Duodenal mucosa (tissue), 2 donors: Measurements from ENCODE around the gene LSM4.
"Not testable (repeated sequence)": the region's sequence is repeated elsewhere in the genome, so short reads cannot be mapped to it uniquely, and the experiment has no call there.

Source experiments
- H3K27ac ChIP-seq: one replicate; pipeline ENCODE4 v1.7.0; 2013; ENCODE audit warnings: low read depth, low read length
- H3K27me3 ChIP-seq, 2 donors: one replicate each; pipeline ENCODE4 v1.7.0; 2013; ENCODE audit warnings: low read length in 2 of 2, control low read depth in 1 of 2; ENCODE audit not compliant: insufficient read depth in 2 of 2, control insufficient read depth in 1 of 2
- H3K36me3 ChIP-seq, 2 donors: one replicate each; pipeline ENCODE4 v1.7.0; 2013; ENCODE audit warnings: low read length in 2 of 2, control low read depth in 1 of 2; ENCODE audit not compliant: insufficient read depth in 2 of 2, control insufficient read depth in 1 of 2
- H3K4me1 ChIP-seq, 2 donors: one replicate each; pipeline ENCODE4 v1.7.0; 2013; ENCODE audit warnings: low read length in 2 of 2, control low read depth in 1 of 2; ENCODE audit not compliant: insufficient read depth in 2 of 2, control insufficient read depth in 1 of 2
- H3K4me3 ChIP-seq, 2 donors: one replicate each; pipeline ENCODE4 v1.7.0; 2013; ENCODE audit warnings: low read length in 2 of 2, low read depth in 1 of 2
- H3K9ac ChIP-seq, 2 donors: one replicate each; pipeline ENCODE4 v1.7.0; 2013; ENCODE audit warnings: low read length in 2 of 2, low read depth in 1 of 2
- H3K9me3 ChIP-seq, 2 donors: one replicate each; pipeline ENCODE4 v1.7.0; 2013; ENCODE audit warnings: low read length in 2 of 2, control low read depth in 1 of 2; ENCODE audit not compliant: control insufficient read depth in 1 of 2

LSM4 gene

DNA sequence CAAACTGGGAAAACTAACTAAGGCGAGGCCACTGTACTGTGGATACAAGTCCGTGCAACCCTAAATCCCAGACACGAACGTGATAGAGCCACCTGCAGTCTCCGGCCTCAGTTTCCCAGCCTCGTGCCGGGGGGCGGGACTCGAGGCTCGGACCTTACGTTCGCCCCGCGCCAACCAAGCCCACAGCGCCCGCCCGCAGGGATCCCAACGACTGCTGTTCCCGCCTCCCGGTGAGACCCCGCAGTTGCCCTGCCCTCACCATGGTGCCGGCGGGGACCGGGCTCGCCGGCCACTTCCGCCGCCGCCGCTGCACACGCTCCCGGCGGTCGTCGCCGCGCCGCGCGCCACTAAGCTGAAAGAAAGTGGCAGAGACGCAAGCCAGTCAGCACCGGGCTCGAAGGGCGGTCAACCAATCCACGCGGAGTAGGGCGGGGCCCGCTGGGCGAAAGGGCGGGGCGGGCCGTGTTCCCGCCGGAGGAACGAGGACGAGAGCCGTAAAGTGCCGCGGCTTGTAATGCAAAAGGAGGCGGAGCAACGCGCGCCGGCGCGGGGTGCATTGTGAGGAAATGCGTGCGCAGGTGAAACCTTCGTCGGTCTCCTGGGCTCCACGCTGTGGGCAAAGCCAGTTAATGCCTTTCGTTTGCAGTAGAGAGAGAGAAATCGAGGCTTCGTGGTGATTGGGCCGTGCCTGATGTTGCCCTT is at the start of gene LSM4:
TSS of gene LSM4 (minus strand) at position 318 of the 702 bp plus-strand sequence. CDS start at position 262, 56 bp downstream.
- H3K27ac ChIP-seq, result peak within 1 kb of the TSS; percentile 87
- H3K27me3 ChIP-seq, result no peaks in the 10 kb centered on the region
- H3K9ac ChIP-seq, result peak within 1 kb of the TSS; percentile 90 to 95
- peaks cover 41 to 49% of the 10 kb centered on the region in 2 donors for H3K4me1 ChIP-seq
- no peaks in the 10 kb centered on the region for H3K9me3 ChIP-seq
- no peaks in the 10 kb centered on the region for H3K36me3 ChIP-seq
- peak within 1 kb of the TSS; percentile 76 to 88 for H3K4me3 ChIP-seq

- Histone ChIP-seq H3K27ac (no peak overlapping the region), H3K9me3 (no peaks in the 10 kb centered on the region), H3K4me3 (no peak overlapping the region), H3K4me1 (peaks cover 23 to 24% of the 10 kb centered on the region in 2 donors), H3K36me3 (peaks cover 0 to 9% of the 10 kb centered on the region in 2 donors), H3K27me3 (no peaks in the 10 kb centered on the region), H3K9ac (no peak overlapping the region)
Observed at GRCh38 chr19:18368504-18369222, 45.8 kb upstream of the LSM4 start.

DNA sequence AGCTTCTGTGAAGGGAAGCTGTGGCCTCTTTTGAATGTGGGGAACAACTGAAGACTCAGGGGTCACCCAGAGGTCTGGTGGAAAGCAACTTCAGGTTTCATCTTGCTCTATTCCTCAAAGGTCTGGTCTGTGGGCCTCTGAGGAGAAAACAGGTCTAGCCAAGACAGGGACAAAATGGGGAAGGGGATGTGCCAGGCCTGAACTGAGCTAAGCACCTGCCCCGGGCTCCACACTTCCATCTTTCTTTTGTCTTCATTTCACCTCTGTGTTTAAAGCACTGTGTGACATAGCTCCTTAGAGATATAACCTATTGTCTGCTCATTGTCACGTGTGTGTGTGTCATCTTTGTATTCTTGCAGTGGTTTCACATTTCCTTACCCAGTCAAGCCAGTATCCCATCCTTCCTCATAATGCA is 43.2 kb upstream of the LSM4 start:
- H3K27me3 ChIP-seq, result no peaks in the 10 kb centered on the region
- H3K36me3 ChIP-seq, result peaks cover 0 to 24% of the 10 kb centered on the region in 2 donors
- no peak overlapping the region for H3K4me3 ChIP-seq
- H3K9ac ChIP-seq, result no peak overlapping the region
- no peaks in the 10 kb centered on the region for H3K9me3 ChIP-seq
- peak overlapping the region; percentile 47 for H3K27ac ChIP-seq
- H3K4me1 ChIP-seq, result peaks cover 24 to 25% of the 10 kb centered on the region in 2 donors

DNA sequence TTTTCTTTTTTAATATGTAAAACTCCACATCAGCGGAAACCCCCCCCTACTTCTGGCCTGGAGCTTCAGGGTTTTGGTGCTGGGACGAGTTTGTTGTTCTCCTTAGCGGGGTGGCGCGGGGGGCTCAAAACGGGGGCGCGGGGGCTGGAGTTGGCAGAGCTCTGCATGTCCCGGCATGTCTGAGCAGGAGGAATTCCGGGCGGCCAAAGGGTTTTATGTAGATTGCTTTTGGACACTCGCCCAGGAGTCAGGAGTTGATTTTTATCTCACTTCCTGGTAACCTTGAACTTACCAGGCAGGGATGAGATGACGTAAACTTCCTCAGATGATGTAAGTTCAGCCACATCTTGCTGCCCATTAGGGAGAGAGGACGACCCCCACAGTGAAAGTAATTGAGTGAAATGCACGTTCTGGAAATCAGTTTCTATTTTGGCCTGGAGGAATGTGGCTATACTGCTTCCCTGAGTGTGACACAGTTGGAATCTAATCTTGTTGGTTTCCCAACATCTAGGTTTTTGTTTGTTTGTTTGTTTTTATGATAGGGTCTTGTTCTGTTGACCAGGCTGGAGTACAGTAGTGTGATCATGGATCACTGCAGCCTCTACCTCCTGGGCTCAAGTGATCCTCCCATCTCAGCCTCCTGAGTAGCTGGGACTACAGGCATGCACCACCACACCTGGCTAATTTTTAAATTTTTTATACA is 42.1 kb upstream of the LSM4 start:
- peaks cover 0 to 28% of the 10 kb centered on the region in 2 donors for H3K36me3 ChIP-seq
- no peaks in the 10 kb centered on the region for H3K27me3 ChIP-seq
- H3K27ac ChIP-seq, result peak overlapping the region; percentile 47
- peaks cover 24 to 25% of the 10 kb centered on the region in 2 donors for H3K4me1 ChIP-seq
- no peak overlapping the region for H3K4me3 ChIP-seq
- H3K9me3 ChIP-seq, result no peaks in the 10 kb centered on the region
- peak overlapping the region; percentile 38 to 47 for H3K9ac ChIP-seq

GRCh38 chr19:18364277-18364825 is 41.5 kb upstream of the LSM4 start:
- Histone ChIP-seq H3K36me3 (peaks cover 0 to 33% of the 10 kb centered on the region in 2 donors), H3K4me3 (peak overlapping the region in 1 of 2 donors; percentile 40), H3K9ac (peak overlapping the region; percentile 38 to 47), H3K4me1 (peaks cover 24 to 25% of the 10 kb centered on the region in 2 donors), H3K27ac (peak overlapping the region; percentile 47)
- H3K9me3 ChIP-seq, H3K27me3 ChIP-seq: not testable (repeated sequence)

- Histone ChIP-seq H3K27ac (no peak overlapping the region), H3K4me3 (no peak overlapping the region)
Observed at GRCh38 chr19:18363787-18364186, 40.9 kb upstream of the LSM4 start.

DNA sequence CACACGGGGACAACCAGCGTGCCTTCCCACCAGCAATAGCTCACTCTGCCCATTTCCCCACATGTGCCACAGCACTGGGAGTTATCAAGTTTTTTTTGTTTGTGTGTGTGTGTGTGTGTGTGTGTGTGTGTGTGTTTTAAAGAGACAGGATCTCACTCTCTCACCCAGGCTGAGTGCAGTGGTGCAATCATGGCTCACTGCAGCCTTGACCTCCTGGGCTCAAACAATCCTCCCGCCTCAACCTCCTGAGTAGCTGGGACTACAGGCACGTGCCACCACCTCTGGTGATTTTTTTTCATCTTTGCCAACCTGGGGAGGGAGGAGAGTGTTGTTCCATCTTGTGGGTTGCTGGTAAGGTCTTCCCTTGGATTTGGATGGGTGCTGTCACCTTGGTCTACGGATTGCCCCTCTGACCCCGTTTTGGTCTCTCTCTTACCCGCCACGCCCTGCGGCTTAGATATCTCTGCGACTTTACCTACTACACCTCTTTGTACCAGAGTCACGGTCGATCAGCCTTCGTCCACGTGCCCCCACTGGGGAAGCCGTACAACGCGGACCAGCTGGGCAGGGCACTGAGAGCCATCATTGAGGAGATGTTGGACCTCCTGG is 40.2 kb upstream of the LSM4 start:
- peaks cover 24 to 25% of the 10 kb centered on the region in 2 donors for H3K4me1 ChIP-seq
- H3K27ac ChIP-seq, result no peak overlapping the region
- H3K9me3 ChIP-seq, result no peaks in the 10 kb centered on the region
- H3K36me3 ChIP-seq, result peaks cover 0 to 41% of the 10 kb centered on the region in 2 donors
- no peak overlapping the region for H3K4me3 ChIP-seq
- no peaks in the 10 kb centered on the region for H3K27me3 ChIP-seq
- no peak overlapping the region for H3K9ac ChIP-seq

More at GRCh38 chr19:18363787-18364186, 40.9 kb upstream of the LSM4 start:
- Histone ChIP-seq H3K9ac (no peak overlapping the region), H3K36me3 (peaks cover 0 to 37% of the 10 kb centered on the region in 2 donors), H3K4me1 (peaks cover 24 to 25% of the 10 kb centered on the region in 2 donors), H3K9me3 (no peaks in the 10 kb centered on the region), H3K27me3 (no peaks in the 10 kb centered on the region)

DNA sequence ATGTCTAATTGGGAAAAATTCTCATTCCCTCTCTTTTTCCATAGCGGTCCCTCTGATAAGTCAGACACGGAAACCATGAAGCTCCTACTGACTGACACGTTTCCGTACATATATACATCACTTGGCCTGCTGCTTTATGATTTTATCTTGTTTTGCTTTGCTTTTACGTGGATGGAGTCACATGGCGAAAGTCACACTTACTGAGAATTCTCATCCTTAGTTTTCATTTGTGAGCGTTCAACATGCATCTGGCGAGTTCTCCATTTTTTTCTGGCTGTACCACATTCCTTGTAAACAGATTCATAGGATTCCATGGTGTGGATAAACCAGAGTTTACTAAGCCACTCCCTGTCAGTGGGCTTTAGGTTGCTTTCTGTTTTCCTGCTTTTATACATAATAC is 38.8 kb upstream of the LSM4 start:
- H3K36me3 ChIP-seq, result peaks cover 12 to 55% of the 10 kb centered on the region in 2 donors
- no peaks in the 10 kb centered on the region for H3K27me3 ChIP-seq
- no peak overlapping the region for H3K27ac ChIP-seq
- H3K9me3 ChIP-seq, result no peaks in the 10 kb centered on the region
- no peak overlapping the region for H3K9ac ChIP-seq
- H3K4me1 ChIP-seq, result peaks cover 25 to 27% of the 10 kb centered on the region in 2 donors
- no peak overlapping the region for H3K4me3 ChIP-seq

DNA sequence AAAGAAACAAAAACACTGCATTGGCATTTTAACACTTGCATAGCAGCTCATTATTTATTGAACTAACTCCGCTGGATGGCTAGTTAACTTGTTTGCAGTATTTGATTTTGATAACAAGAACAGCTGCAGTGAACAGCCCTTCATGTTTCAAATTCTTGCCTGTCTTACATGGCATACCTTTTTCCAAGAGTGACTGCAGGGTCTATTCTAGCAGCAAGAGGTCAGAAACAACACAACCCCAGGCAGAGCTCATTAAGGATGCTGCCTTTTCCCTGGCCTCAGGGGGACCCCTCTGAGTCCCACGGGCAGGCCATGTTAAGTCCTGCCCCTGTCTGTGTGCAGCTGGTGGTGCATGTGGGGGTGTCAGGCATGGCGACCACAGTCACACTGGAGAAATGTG is 34.2 kb upstream of the LSM4 start:
- Histone ChIP-seq H3K27ac (no peak overlapping the region), H3K36me3 (peaks cover 19 to 64% of the 10 kb centered on the region in 2 donors), H3K9ac (no peak overlapping the region), H3K4me1 (peaks cover 0 to 3% of the 10 kb centered on the region in 2 donors), H3K27me3 (no peaks in the 10 kb centered on the region), H3K9me3 (no peaks in the 10 kb centered on the region), H3K4me3 (no peak overlapping the region)
